Lung (tissue), 12 donors: Measurements from ENCODE around the gene ST13. TPM values are rescaled to one million over a fixed set of nuclear protein-coding genes. Genes with fewer than 3 reads are reported as not detected.

Source experiments
- ATAC-seq: fragments of 200-7000 bp; cut with Tn5 transposase; one replicate; pipeline ENCODE4 v1.9.1; 2020; ENCODE audit warnings: moderate number of reproducible peaks; ENCODE audit not compliant: insufficient read depth, low FRiP score
- DNase-seq, 3 donors: peaks; one replicate each; pipeline ENCODE4 v3.0.0-alpha.2; 2013 to 2017
- H3K27ac ChIP-seq, 2 donors: one replicate each; pipeline ENCODE4 v1.5.1; 2013; ENCODE audit warnings: mild to moderate bottlenecking in 2 of 2, moderate library complexity in 2 of 2, control low read depth in 1 of 2, inconsistent platforms in 1 of 2, low read depth in 1 of 2, low read length in 1 of 2
- H3K27me3 ChIP-seq, 3 donors: one replicate each; pipeline ENCODE4 v1.5.1; 2013; ENCODE audit warnings: low read length in 2 of 3; ENCODE audit not compliant: control insufficient read depth in 3 of 3, insufficient read depth in 3 of 3
- H3K36me3 ChIP-seq, 4 donors: one replicate each; pipeline ENCODE4 v1.5.1; 2013; ENCODE audit warnings: low read length in 4 of 4, mild to moderate bottlenecking in 1 of 4, moderate library complexity in 1 of 4; ENCODE audit not compliant: control insufficient read depth in 4 of 4, insufficient read depth in 4 of 4
- H3K4me1 ChIP-seq, 5 donors: one replicate each; pipeline ENCODE4 v1.5.1; 2013; ENCODE audit warnings: low read length in 5 of 5, mild to moderate bottlenecking in 2 of 5, moderate library complexity in 1 of 5; ENCODE audit not compliant: control insufficient read depth in 5 of 5, insufficient read depth in 5 of 5
- H3K4me3 ChIP-seq: one replicate; pipeline ENCODE4 v1.5.1; 2013; ENCODE audit warnings: mild to moderate bottlenecking, control low read depth, moderate library complexity
- H3K9ac ChIP-seq, 2 donors: one replicate each; pipeline ENCODE4 v1.5.1; 2013; ENCODE audit warnings: low read length in 2 of 2, control low read depth in 1 of 2; ENCODE audit not compliant: insufficient read depth in 1 of 2
- H3K9me3 ChIP-seq, 4 donors: one replicate each; pipeline ENCODE4 v1.5.1; 2013; ENCODE audit warnings: low read length in 3 of 4, mild to moderate bottlenecking in 1 of 4, moderate library complexity in 1 of 4; ENCODE audit not compliant: control insufficient read depth in 4 of 4, insufficient read depth in 3 of 4
- CTCF ChIP-seq: IDR thresholded peaks from 2 replicates; pipeline ENCODE4 v1.5.1; 2012; ENCODE audit warnings: mild to moderate bottlenecking; ENCODE audit errors: control extremely low read depth, extremely low read depth
- WGBS, 2 donors: extraction: QIAGEN DNeasy Blood & Tissue Kit; methylation state at CpG; one replicate each; pipeline ENCODE4 v1.1.7; 2013; 5-methylcytosine and 5-hydroxymethylcytosine counted together
- polyA plus RNA-seq, 2 donors: library from polyadenylated mRNA; stranded (reverse); fragments of 200-250 nt; gene quantifications; one replicate each; pipeline ENCODE4 v1.2.1, GENCODE V29; 2013
- total RNA-seq, 2 donors: library from RNA; depleted of rRNA in 1 of 2; stranded (reverse); fragments of >200 nt in 1 of 2; gene quantifications; one replicate each; pipeline ENCODE4 v1.2.1, GENCODE V29; 2014 to 2021
- donor health status: control.
- donor health status: control.
- donor health status: Bipolar disorder and iron deficiency.
- donor health status: healthy.
- donor health status: DM: yes; HTN: yes; CAD: no.

ST13 gene
- total and polyA plus RNA-seq, 4 donors: 61.9 to 208 (median 132) TPM

- H3K9me3 ChIP-seq: no peaks in the 10 kb centered on the region
- H3K4me1 ChIP-seq: peaks cover 0 to 12% (median 2%) of the 10 kb centered on the region in 5 donors
- H3K27ac ChIP-seq: no peak overlapping the region
- ATAC-seq (no peak), DNase-seq (no peak)
- H3K4me3 ChIP-seq: no peak overlapping the region
- no peak for TF ChIP-seq CTCF
- 55 to 71% methylated on average over 6 of the region's 6 CpGs for WGBS, 2 donors
- peaks cover 0 to 4% (median 0%) of the 10 kb centered on the region in 4 donors for H3K36me3 ChIP-seq
- H3K9ac ChIP-seq: no peak overlapping the region
- H3K27me3 ChIP-seq: no peaks in the 10 kb centered on the region
Observed at GRCh38 chr22:40808018-40808841, 48.2 kb downstream of the ST13 start.

GRCh38 chr22:40806711-40807110, 49.7 kb downstream of the ST13 start:
- ATAC-seq: no peak
- DNase-seq: no peak
- peaks cover 0 to 12% (median 2%) of the 10 kb centered on the region in 5 donors for H3K4me1 ChIP-seq
- no peak overlapping the region for H3K27ac ChIP-seq
- TF ChIP-seq CTCF: no peak
- H3K27me3 ChIP-seq: no peaks in the 10 kb centered on the region
- H3K4me3 ChIP-seq: no peak overlapping the region
- no peaks in the 10 kb centered on the region for H3K9me3 ChIP-seq
- H3K36me3 ChIP-seq: peaks cover 0 to 2% (median 0%) of the 10 kb centered on the region in 4 donors
- H3K9ac ChIP-seq: no peak overlapping the region
- 86 to 92% methylated on average over 3 of the region's 3 CpGs for WGBS, 2 donors

- DNase-seq (no peak), ATAC-seq (no peak)
- no peaks in the 10 kb centered on the region for H3K27me3 ChIP-seq
- no peak for TF ChIP-seq CTCF
- H3K9me3 ChIP-seq: no peaks in the 10 kb centered on the region
- H3K27ac ChIP-seq: no peak overlapping the region
- 95 to 96% methylated on average over 3 of the region's 3 CpGs for WGBS, 2 donors
- H3K4me1 ChIP-seq: peaks cover 0 to 12% (median 0%) of the 10 kb centered on the region in 5 donors
- H3K36me3 ChIP-seq: peaks cover 0 to 2% (median 0%) of the 10 kb centered on the region in 4 donors
- H3K9ac ChIP-seq: no peak overlapping the region
- H3K4me3 ChIP-seq: no peak overlapping the region
Observed at GRCh38 chr22:40805699-40806203, 50.7 kb downstream of the ST13 start.
